HG02623 (cell line): ENCODE data around the gene COL2A1.
"Not testable (repeated sequence)": the region's sequence is repeated elsewhere in the genome, so short reads cannot be mapped to it uniquely, and the experiment has no call there.

ENCODE experiments used
- ATAC-seq: cut with Tn5 transposase; IDR thresholded peaks from one replicate; pipeline ENCODE4 v1.9.1; 2021; ENCODE audit warnings: moderate library complexity; ENCODE audit not compliant: unreplicated experiment

The COL2A1 gene

GRCh38 chr12:47978598-47978873, 25.7 kb downstream of the COL2A1 start:
- ATAC-seq = no peak

DNA sequence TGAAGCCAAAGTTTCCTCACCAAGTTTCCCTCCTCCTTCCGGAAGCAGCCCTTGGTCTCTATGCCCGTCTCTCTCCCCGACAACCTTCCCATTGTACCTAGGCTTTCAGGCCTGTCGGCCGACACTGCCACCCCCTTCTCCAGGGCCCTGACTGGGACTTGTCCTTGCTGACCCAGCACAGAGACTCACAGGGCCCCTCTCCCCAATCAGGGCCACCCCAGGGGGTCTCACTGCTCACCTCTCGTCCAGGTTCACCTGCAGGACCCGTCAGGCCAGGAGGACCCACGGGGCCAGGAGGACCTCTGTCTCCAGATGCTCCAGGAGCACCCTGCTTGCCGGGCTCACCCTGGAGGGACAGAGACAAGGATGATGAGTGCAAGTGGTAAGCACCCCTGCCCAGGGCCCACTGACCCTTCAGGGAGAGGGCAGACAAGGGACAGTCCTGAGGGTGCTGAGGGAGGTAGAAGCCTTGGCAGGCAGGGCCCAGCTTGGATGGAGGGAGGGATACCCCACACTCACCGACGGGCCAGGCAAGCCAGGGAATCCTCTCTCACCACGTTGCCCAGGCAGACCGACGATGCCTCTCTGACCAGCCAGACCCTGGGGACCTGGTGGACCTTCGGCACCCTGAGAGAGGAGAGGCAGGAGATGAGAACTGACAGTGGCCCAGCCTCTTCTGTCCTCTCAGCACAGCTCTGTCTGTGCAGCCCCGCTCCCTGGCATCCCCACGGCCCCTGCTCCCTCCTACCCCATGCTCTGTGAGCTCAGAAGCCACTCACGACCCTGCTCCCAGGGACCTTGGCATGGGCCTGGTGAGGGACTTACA, 26.3 kb downstream of the COL2A1 start:
- ATAC-seq = no peak

DNA sequence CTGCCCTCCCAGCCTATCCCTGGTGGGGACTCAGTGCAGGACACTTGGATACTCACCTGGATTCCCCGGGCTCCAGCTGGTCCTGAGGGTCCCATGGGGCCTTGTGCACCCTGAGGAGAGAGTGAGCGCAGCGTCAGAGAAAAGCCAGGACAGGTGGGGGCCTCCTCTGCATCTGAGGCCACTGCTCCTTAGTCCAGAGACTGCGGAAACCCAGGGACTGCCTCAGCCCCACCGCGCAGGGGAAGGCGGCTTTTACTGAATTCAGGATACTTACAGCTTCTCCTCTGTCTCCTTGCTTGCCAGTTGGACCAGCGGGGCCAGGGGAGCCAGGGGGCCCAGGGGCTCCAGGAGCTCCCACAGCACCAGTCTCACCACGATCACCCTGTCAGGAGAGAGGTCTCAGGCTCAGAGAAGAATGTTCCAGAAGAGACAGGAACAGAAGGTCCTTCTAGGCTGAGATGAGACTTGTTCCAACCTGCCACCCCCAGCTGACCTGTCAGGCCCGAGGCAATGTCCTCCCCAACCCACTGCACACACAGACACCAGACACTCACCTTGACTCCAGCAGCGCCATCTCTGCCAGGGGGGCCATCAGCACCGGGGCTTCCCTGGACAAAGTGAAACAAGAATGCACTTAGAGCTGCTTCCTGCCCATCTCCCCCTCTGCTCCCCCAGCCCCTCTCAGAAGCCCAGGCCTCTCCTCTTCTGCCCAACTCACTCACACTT, 27.1 kb downstream of the COL2A1 start:
- ATAC-seq = no peak

DNA sequence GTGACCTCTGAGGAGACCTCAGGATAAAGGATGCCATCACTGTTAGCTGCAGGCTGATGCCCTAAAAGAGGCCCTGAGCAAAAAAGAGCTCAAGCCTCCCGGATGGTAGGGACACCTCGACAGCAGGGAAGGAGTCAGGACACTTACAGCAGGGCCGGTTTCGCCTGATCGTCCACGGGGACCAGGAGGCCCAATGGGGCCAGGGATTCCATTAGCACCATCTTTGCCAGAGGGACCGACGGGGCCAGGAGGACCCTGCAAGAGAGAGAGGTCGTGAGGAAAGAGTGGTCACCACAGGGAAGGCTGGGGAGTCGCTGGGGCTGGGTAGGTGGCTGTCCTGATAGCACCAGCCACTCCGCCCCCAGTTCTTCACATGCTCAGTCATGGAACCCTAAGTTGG, 28.5 kb downstream of the COL2A1 start:
- no peak for ATAC-seq

DNA sequence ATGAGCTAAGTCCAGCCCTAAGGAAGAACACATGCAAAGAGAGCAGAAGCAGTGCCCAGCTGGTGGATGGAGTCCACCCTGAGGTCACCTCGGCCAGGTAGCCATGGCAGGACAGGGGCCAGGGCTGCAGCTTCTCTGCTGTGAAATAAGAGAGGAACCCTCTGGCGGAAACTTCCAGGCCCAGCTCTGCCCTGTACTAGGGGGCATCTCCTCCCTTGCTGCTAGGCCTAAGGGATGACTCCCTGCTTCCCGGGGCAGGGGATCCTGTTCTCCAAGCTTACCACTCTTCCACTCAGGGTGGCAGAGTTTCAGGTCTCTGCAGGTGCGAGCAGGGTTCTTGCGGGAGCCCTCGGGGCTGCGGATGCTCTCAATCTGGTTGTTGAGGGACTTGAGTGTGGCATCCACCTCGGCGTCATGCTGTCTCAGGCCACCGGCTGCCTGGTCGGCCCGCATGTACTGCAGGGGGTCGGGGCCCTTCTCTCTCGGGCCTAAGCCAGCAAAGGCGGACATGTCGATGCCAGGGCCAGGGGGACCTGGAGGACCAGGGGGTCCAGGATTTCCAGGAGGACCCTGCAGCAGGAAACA, 29.1 kb downstream of the COL2A1 start:
- ATAC-seq = no peak

DNA sequence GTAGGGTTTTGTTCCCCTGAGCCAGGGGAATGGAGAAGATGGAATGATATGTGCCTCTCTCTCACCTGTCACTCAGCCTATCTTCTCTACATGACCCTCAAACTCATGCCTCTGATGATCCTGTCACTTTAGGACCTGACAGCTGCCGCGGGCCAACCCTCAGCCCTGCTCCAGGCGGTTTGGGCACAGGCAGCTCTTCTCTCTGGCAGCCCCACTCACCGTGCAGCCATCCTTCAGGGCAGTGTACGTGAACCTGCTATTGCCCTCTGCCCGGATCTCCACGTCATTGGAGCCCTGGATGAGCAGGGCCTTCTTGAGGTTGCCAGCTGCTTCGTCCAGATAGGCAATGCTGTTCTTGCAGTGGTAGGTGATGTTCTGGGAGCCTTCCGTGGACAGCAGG, 30.4 kb downstream of the COL2A1 start:
- no peak for ATAC-seq

DNA sequence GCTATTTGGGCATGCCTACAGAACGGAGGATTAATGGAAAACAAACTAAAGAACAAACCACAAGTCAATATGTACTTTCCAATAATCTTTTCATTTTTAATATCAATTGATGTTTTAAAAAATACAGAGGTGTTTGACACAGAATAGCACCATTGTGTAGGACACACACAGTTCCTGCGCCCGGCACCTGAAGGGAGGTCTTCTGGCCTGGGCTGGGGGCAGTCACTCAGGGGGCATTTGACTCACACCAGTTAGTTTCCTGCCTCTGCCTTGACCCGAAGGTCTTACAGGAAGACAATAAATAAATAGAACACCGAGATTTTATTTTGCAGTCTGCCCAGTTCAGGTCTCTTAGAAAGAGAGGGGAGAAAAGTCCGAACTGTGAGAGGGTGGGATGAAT, 31.4 kb downstream of the COL2A1 start:
- no peak for ATAC-seq

- no peak for ATAC-seq
Measured at GRCh38 chr12:47970843-47971242, 33.4 kb downstream of the COL2A1 start.

DNA sequence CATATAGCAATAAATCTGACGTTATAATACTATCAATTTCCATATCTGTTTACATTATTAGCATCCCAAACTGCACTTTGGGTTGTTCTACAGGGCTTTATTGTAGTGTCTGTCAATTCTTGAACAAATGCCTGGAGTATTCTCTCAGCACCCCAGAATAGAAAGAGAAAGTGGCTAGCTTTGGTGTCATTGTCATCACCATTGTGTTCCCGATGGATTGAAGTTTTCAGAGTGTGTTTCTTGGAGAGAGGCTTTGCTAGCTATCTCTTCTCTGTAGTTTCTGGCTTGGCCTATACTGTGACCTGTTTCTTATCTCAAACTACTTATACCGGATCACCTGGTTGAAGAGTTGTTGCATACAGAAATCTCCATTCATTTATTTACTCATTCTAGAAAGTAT, 34.4 kb downstream of the COL2A1 start:
- no peak for ATAC-seq

DNA sequence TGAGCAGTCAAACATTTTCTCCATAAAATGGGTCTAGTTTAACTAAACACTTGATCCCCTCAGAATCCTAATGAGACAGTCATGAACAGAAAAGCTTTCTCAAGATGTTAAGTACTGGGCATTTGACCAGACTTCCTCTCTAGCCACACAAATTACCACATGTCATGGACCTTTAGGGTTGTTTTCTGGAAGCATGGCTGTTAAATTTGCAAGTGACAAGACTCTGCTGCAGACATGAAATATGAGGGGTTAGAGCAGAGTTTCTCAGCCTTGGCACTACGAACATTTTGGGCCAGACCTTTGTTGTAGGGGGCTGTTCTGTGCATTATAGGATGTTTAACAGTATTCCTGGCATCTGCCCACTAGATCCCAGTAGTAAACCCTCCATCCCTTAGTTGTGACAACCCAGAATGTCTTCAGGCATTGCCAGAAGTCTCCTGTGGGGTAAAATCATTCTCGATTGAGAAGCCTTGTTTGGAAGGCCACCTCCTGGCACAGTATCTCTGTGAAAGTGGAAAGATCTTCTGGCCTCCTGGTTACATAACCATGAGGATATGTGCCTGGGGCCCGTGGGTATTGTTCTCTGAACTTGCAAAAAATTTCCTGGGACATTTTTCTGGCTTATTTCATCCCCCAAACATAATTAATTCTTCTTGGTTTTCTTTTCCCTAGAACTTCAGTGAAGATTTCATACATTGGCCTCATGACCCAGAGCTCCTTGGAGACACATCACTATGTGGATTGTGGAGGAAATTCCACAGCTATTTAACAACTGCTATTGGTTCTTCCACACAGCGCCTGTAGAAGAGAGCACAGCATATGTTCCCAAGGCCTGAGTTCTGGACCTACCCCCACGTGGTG, 36.6 kb downstream of the COL2A1 start:
- ATAC-seq = no peak

GRCh38 chr12:47965581-47965980, 38.7 kb downstream of the COL2A1 start:
- no peak for ATAC-seq

DNA sequence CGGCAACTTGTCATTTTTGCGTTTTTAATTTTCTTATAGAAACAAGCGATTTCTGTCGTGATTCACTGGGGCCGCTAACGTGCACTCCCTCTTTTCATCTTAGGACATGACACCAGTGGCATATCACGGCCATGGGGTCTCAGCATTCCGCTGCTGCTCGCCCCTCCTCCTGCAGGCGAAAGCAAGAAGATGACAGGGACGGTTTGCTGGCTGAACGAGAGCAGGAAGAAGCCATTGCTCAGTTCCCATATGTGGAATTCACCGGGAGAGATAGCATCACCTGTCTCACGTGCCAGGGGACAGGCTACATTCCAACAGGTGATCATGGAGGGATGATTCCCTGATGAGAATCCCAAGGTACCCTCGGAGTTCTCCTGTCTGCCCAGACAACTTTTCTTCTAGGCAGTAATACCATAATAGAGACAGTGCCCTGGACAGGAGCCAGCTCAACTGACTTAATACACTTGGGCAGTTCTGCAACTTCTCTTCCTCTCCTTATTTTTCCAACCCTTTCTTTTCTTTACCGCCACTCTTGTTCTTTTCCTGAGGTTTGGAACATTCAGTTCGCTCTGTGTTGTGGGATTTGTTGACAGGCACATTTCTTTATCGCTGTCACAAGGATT, 40.1 kb downstream of the COL2A1 start:
- ATAC-seq = no peak

- peak; percentile 91 for ATAC-seq
Measured at GRCh38 chr12:47963340-47964040, 40.8 kb downstream of the COL2A1 start, which contains the start of gene TMEM106C. TSS of gene TMEM106C (plus strand) at chr12:47963596. CDS start at chr12:47964237, 641 bp downstream.

- ATAC-seq = no peak
Measured at GRCh38 chr12:47962198-47962597, 42.1 kb downstream of the COL2A1 start.

- not testable (repeated sequence) for ATAC-seq
Measured at GRCh38 chr12:47957671-47958070, 46.6 kb downstream of the COL2A1 start.

DNA sequence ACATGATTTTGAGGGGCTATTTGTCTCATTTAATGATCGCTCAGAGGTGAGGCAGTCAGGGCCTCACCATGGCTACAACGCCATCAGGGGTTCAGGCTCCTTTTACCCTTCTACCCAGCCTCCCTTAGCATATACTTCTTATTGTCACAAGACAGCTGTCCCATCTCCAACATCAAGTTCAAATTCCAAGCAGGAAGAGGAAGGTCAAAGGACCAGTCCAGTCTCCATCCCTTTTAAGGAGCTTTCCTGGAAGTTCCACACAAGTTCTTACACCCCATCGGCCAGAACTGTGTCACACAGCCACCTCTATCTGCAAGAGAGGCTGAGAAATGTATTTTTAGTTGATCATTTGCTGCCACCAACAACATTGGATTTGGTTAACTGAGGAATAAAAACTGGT, 49.2 kb downstream of the COL2A1 start:
- no peak for ATAC-seq

DNA sequence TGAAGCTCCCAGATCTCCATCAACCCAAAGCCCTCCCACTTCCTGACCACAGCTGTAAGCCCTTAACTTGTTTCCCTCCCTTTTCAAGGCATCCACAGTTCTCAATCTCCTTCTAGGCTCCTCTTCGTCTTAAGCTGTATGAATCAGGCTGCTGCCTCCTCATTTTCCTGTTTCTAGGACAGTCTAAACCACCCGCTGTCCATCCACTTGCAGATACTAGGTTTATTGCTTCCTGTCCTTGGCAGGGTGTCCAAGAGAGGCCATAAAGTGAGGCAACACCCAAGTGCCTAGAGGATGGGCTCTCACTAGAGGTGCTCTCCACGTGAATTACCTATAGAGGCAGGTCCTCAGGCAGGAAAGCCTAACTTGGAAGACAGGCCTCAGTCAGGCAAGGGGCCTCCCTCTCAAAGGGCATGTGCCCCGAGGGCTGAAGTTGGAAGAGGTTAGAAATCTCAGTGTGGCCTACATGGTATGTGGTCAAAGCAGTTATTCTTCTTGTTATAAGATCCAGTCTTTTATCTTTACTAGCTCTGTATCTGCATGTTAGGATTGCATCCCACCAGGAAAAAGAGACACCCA, 49.7 kb downstream of the COL2A1 start:
- ATAC-seq = no peak

DNA sequence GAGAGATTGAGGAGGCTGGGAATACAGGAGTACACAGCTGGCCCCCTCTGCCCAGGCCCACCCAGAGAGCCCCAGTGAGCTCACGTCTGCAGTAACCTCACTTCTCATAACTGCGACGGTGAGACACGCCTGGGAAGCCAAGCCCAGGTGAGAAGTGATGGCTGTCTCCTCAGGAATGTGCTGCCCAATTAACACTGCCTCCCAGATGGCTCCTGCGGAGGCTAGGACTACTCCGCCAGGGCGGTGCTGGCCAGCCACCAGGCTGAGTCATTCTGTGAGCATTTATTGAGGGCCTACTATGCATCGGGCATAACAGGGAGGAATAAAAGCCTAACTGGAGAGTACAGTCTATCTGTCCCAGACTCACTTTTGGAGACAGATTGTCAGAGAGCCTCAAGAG, 50.2 kb downstream of the COL2A1 start:
- ATAC-seq = no peak

GRCh38 chr12:47950856-47951468, 53.3 kb downstream of the COL2A1 start:
- no peak for ATAC-seq
